ENCODE measurements around the gene DCN. TPM values are rescaled to one million over a fixed set of nuclear protein-coding genes. Genes with fewer than 3 reads are reported as not detected.

DCN gene
- total RNA-seq, 2 experiments from 2014 or later = not detected

- CTCF ChIA-PET (ENCODE audit: unreplicated experiment) = no interaction called here
- Histone ChIP-seq H3K36me3 (ENCODE audit: insufficient read depth, low read length) (no peaks in the 10 kb centered on the region), H3K4me3 (ENCODE audit: low read depth, low read length, poor library complexity, severe bottlenecking) (no peak overlapping the region), H3K79me2 (ENCODE audit: insufficient read depth, low read depth, low read length) (no peaks in the 10 kb centered on the region), H2AFZ (ENCODE audit: low read length) (no peak overlapping the region), H3K27ac (ENCODE audit: low read depth, low read length, poor library complexity, severe bottlenecking) (no peak overlapping the region), H3K9me3 (ENCODE audit: low read length) (no peaks in the 10 kb centered on the region), H3K4me2 (ENCODE audit: low read length) (no peak overlapping the region), H3K4me1 (ENCODE audit: insufficient read depth, low read length, poor library complexity, severe bottlenecking) (no peaks in the 10 kb centered on the region), H4K20me1 (ENCODE audit: insufficient read depth, low read length) (no peaks in the 10 kb centered on the region), H3K9me2 (ENCODE audit: insufficient read depth, low read length) (no peaks in the 10 kb centered on the region)
- POLR2A ChIA-PET = no interaction called here
- intact Hi-C loops (cut with micrococcal nuclease; ENCODE audit: unreplicated experiment) = no loop called here
- TF ChIP-seq CTCF (conservative IDR thresholded peaks at IDR 0.05; ENCODE audit: low read length) (no peak), EZH2phosphoT487 (IDR thresholded peaks at IDR 0.05; ENCODE audit: borderline replicate concordance, low read depth, low read length) (no peak)
- no peak for DNase-seq (ENCODE audit: low spot score)
- BruUV-seq (replicated peaks) = no TSS peak
Measured at GRCh38 chr12:91094957-91095356, 87.7 kb downstream of the DCN start.

- POLR2A ChIA-PET = no interaction called here
- no peaks in the 10 kb centered on the region for H3K4me1 ChIP-seq (ENCODE audit: insufficient read depth, low read length, poor library complexity, severe bottlenecking)
- H3K36me3 ChIP-seq (ENCODE audit: insufficient read depth, low read length) = no peaks in the 10 kb centered on the region
- DNase-seq (ENCODE audit: low spot score) = no peak
- H3K27ac ChIP-seq (ENCODE audit: low read depth, low read length, poor library complexity, severe bottlenecking) = no peak overlapping the region
- no peak overlapping the region for H3K4me2 ChIP-seq (ENCODE audit: low read length)
- H3K9me2 ChIP-seq (ENCODE audit: insufficient read depth, low read length) = no peaks in the 10 kb centered on the region
- no TSS peak for BruUV-seq (replicated peaks)
- H4K20me1 ChIP-seq (ENCODE audit: insufficient read depth, low read length) = no peaks in the 10 kb centered on the region
- no peaks in the 10 kb centered on the region for H3K79me2 ChIP-seq (ENCODE audit: insufficient read depth, low read depth, low read length)
- no peak overlapping the region for H3K4me3 ChIP-seq (ENCODE audit: low read depth, low read length, poor library complexity, severe bottlenecking)
- intact Hi-C loops (cut with micrococcal nuclease; ENCODE audit: unreplicated experiment) = no loop called here
- CTCF ChIA-PET (ENCODE audit: unreplicated experiment) = no interaction called here
- TF ChIP-seq EZH2phosphoT487 (IDR thresholded peaks at IDR 0.05; ENCODE audit: borderline replicate concordance, low read depth, low read length) (no peak), CTCF (conservative IDR thresholded peaks at IDR 0.05; ENCODE audit: low read length) (no peak)
- H3K9me3 ChIP-seq (ENCODE audit: low read length) = no peaks in the 10 kb centered on the region
- H2AFZ ChIP-seq (ENCODE audit: low read length) = no peak overlapping the region
Measured at GRCh38 chr12:91094032-91094662, 88.5 kb downstream of the DCN start.

DNA sequence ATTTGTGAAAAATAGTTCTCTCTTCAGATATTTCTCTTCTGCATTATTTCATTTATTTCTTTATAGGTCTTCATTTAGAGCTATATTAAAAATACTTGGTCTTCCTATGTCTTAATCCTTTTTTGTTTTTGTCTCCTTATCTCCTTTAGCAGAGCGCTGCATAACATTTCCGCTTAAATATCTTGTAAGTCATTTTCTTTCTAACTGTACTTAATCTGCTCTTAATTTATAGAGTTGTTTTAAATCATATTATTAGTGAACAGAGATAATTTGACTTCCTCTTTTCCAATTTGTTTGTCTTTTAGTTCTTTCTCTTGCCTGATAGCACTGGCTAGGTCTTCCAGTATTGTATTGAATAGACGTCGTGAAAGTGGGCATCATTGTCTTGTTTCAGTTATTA is 89.3 kb downstream of the DCN start:
- Histone ChIP-seq H3K36me3 (ENCODE audit: insufficient read depth, low read length) (no peaks in the 10 kb centered on the region), H3K4me2 (ENCODE audit: low read length) (no peak overlapping the region), H3K9me2 (ENCODE audit: insufficient read depth, low read length) (no peaks in the 10 kb centered on the region), H3K4me1 (ENCODE audit: insufficient read depth, low read length, poor library complexity, severe bottlenecking) (no peaks in the 10 kb centered on the region), H3K4me3 (ENCODE audit: low read depth, low read length, poor library complexity, severe bottlenecking) (no peak overlapping the region), H3K9me3 (ENCODE audit: low read length) (no peaks in the 10 kb centered on the region), H2AFZ (ENCODE audit: low read length) (no peak overlapping the region), H3K27ac (ENCODE audit: low read depth, low read length, poor library complexity, severe bottlenecking) (no peak overlapping the region), H3K79me2 (ENCODE audit: insufficient read depth, low read depth, low read length) (no peaks in the 10 kb centered on the region), H4K20me1 (ENCODE audit: insufficient read depth, low read length) (no peaks in the 10 kb centered on the region)
- no peak for DNase-seq (ENCODE audit: low spot score)
- no TSS peak for BruUV-seq (replicated peaks)
- intact Hi-C loops (cut with micrococcal nuclease; ENCODE audit: unreplicated experiment) = no loop called here
- TF ChIP-seq EZH2phosphoT487 (IDR thresholded peaks at IDR 0.05; ENCODE audit: borderline replicate concordance, low read depth, low read length) = no peak
- no peak for TF ChIP-seq CTCF (conservative IDR thresholded peaks at IDR 0.05; ENCODE audit: low read length)
- CTCF ChIA-PET (ENCODE audit: unreplicated experiment) = no interaction called here
- POLR2A ChIA-PET = no interaction called here

Data from OCI-LY7 (cell line).